HFF-Myc (cell line): ENCODE data around the gene RRAGC.
A peak's percentile ranks its signal among the peaks of the same experiment; 100 is the strongest.

Experiments used
- DNase-seq: peaks from one replicate; pipeline ENCODE4 v3.0.0-alpha.2; 2011; ENCODE audit warnings: low read depth; ENCODE audit errors: extremely low read depth
- H3K4me3 ChIP-seq: replicated peaks from 2 replicates; pipeline ENCODE4 v1.5.1; 2011; ENCODE audit warnings: low read depth, mild to moderate bottlenecking, control low read depth, low read length
- CTCF ChIP-seq: IDR thresholded peaks from 2 replicates; pipeline ENCODE4 v1.5.1; 2012; ENCODE audit warnings: mild to moderate bottlenecking, low read depth, low read length, control low read depth; ENCODE audit errors: missing control alignments

Gene RRAGC

GRCh38 chr1:38875811-38876210 lies 16.2 kb upstream of the RRAGC start:
- no peak overlapping the region for H3K4me3 ChIP-seq
- no peak for TF ChIP-seq CTCF
- no peak for DNase-seq

- TF ChIP-seq CTCF = no peak
- H3K4me3 ChIP-seq = peak within 1 kb of the TSS; percentile 93
- peak; percentile 87 for DNase-seq
Measured at GRCh38 chr1:38873027-38873969, 13.7 kb upstream of the RRAGC start, which contains the start of gene MYCBP. Gene MYCBP (minus strand): TSS chr1:38873348. CDS start chr1:38873305, 43 bp downstream.

- no peak for DNase-seq
- no peak for TF ChIP-seq CTCF
- H3K4me3 ChIP-seq = peak overlapping the region; percentile 93
Measured at GRCh38 chr1:38872401-38873026, 12.9 kb upstream of the RRAGC start.

- TF ChIP-seq CTCF = no peak
- no peak for DNase-seq
- no peak overlapping the region for H3K4me3 ChIP-seq
Measured at GRCh38 chr1:38870996-38871395, 11.4 kb upstream of the RRAGC start.

- no peak for TF ChIP-seq CTCF
- no peak overlapping the region for H3K4me3 ChIP-seq
- DNase-seq = no peak
Measured at GRCh38 chr1:38867208-38867607, 7.6 kb upstream of the RRAGC start.

- no peak overlapping the region for H3K4me3 ChIP-seq
- no peak for DNase-seq
- no peak for TF ChIP-seq CTCF
Measured at GRCh38 chr1:38865112-38865715, 5.6 kb upstream of the RRAGC start.
